PC-3 (cell line): Measurements from ENCODE around the gene CARS1. TPM values are rescaled to one million over a fixed set of nuclear protein-coding genes. Genes with fewer than 3 reads are reported as not detected.

ENCODE experiments used
- ATAC-seq: fragments of 200-7000 bp; cut with Tn5 transposase; 2 replicates; pipeline ENCODE4 v1.9.1; 2020; ENCODE audit warnings: mild to moderate bottlenecking, moderate library complexity
- BruUV-seq: library from RNA; stranded (reverse); fragments of 400-500 nt; replicated peaks from 2 replicates; lab custom pipeline; 2021; lab: Mats Ljungman, UMichigan
- CTCF ChIA-PET: fragments of 300-600 bp; sonication (Branson Sonifier 250); formaldehyde crosslinking; loops from one replicate; lab custom pipeline; 2022; ENCODE audit warnings: antibody characterized with exemption; lab: Charles Lee
- POLR2A ChIA-PET: fragments of 300-600 bp; sonication (Branson Sonifier 250); formaldehyde crosslinking; loops from one replicate; lab custom pipeline; 2022; ENCODE audit warnings: antibody characterized with exemption; ENCODE audit not compliant: unreplicated experiment; lab: Charles Lee
- DNase-seq: peaks from one replicate; pipeline ENCODE4 v3.0.0-alpha.2; 2015
- H2AFZ ChIP-seq: fragments of 300-600 bp; sonication (generic); 2 replicates; pipeline ENCODE4 v1.6.0; 2016; ENCODE audit warnings: antibody characterized with exemption, low read length
- H3F3A ChIP-seq: fragments of 300-600 bp; sonication (generic); one replicate; pipeline ENCODE4 v1.6.0; 2017; ENCODE audit warnings: antibody characterized with exemption, low read length, control low read depth, mild to moderate bottlenecking; ENCODE audit not compliant: unreplicated experiment
- H3K27ac ChIP-seq: fragments of 300-600 bp; sonication (generic); 2 replicates; pipeline ENCODE4 v1.5.1; 2016; ENCODE audit warnings: mild to moderate bottlenecking, low read length
- H3K27me3 ChIP-seq: fragments of 300-600 bp; sonication (generic); 2 replicates; pipeline ENCODE4 v1.6.1; 2016; ENCODE audit warnings: low read length, mixed read lengths
- H3K36me3 ChIP-seq: fragments of 300-600 bp; sonication (generic); 2 replicates; pipeline ENCODE4 v1.6.1; 2016; ENCODE audit warnings: low read depth, mixed run types, low read length, mixed read lengths
- H3K4me1 ChIP-seq: fragments of 300-600 bp; sonication (generic); 2 replicates; pipeline ENCODE4 v1.5.1; 2016; ENCODE audit warnings: low read length; ENCODE audit not compliant: insufficient read depth
- H3K4me2 ChIP-seq: fragments of 300-600 bp; sonication (generic); 2 replicates; pipeline ENCODE4 v1.6.0; 2016; ENCODE audit warnings: low read length
- H3K4me3 ChIP-seq: fragments of 300-600 bp; sonication (generic); 2 replicates; pipeline ENCODE4 v1.5.1; 2016; ENCODE audit warnings: mild to moderate bottlenecking, low read length, mixed read lengths
- H3K79me2 ChIP-seq: fragments of 300-600 bp; sonication (generic); 2 replicates; pipeline ENCODE4 v1.6.1; 2017; ENCODE audit warnings: low read length, mixed read lengths
- H3K9ac ChIP-seq: fragments of 300-600 bp; sonication (generic); 2 replicates; pipeline ENCODE4 v1.6.0; 2016; ENCODE audit warnings: mild to moderate bottlenecking, low read length
- H3K9me2 ChIP-seq: fragments of 300-600 bp; sonication (generic); replicated peaks from 2 replicates; pipeline ENCODE4 v1.6.1; 2016; ENCODE audit warnings: mixed run types, low read length, mixed read lengths
- H3K9me3 ChIP-seq: fragments of 300-600 bp; sonication (generic); 2 replicates; pipeline ENCODE4 v1.6.1; 2016; ENCODE audit warnings: low read length, mixed read lengths
- H4K20me1 ChIP-seq: fragments of 300-600 bp; sonication (generic); 2 replicates; pipeline ENCODE4 v1.6.1; 2016; ENCODE audit warnings: low read length, mixed read lengths
- CTCF ChIP-seq: fragments of 300-600 bp; sonication (generic); conservative IDR thresholded peaks from 2 replicates; pipeline ENCODE4 v1.5.1; 2017; ENCODE audit warnings: antibody characterized with exemption, low read depth, mild to moderate bottlenecking, low read length
- EZH2 ChIP-seq: fragments of 300-600 bp; sonication (generic); IDR thresholded peaks from one replicate; pipeline ENCODE4 v1.6.1; 2017; ENCODE audit warnings: antibody characterized with exemption, mild to moderate bottlenecking, low read length; ENCODE audit not compliant: unreplicated experiment
- EZH2phosphoT487 ChIP-seq: fragments of 300-600 bp; sonication (generic); IDR thresholded peaks from 2 replicates; pipeline ENCODE4 v1.6.1; 2018; ENCODE audit warnings: mild to moderate bottlenecking, antibody characterized with exemption, low read length, borderline replicate concordance
- intact Hi-C: fragments of 100-400 bp; cut with micrococcal nuclease; formaldehyde crosslinking; loops from 2 replicates; pipeline ENCODE4 v1.9.0; 2023
- total RNA-seq: library from RNA; depleted of rRNA; stranded (reverse); fragments of >200 nt; gene quantifications from 2 replicates; pipeline ENCODE4 v1.2.3, GENCODE V29; 2014

Gene CARS1
- total RNA-seq, 1 experiment from 2014 or later = 39.7 TPM

- H3K4me3 ChIP-seq = no peak overlapping the region
- no peak overlapping the region for H3K4me2 ChIP-seq
- TF ChIP-seq EZH2 = no peak
- no peak for TF ChIP-seq EZH2phosphoT487
- no peak for TF ChIP-seq CTCF
- BruUV-seq = no TSS peak
- H3K79me2 ChIP-seq = peaks cover 50% of the 10 kb centered on the region
- H3F3A ChIP-seq = no peaks in the 10 kb centered on the region
- H3K27me3 ChIP-seq = no peaks in the 10 kb centered on the region
- intact Hi-C loops = no loop called here
- no peaks in the 10 kb centered on the region for H3K9me3 ChIP-seq
- H3K9ac ChIP-seq = no peak overlapping the region
- ChIA-PET POLR2A (no interaction called here), CTCF (no interaction called here)
- DNase-seq (no peak), ATAC-seq (no peak)
- H3K9me2 ChIP-seq = no peaks in the 10 kb centered on the region
- no peak overlapping the region for H3K27ac ChIP-seq
- H3K4me1 ChIP-seq = peaks cover under 1% of the 10 kb centered on the region; the same call in 1 of the 2 replicates
- H4K20me1 ChIP-seq = no peaks in the 10 kb centered on the region
- H3K36me3 ChIP-seq = peaks cover 18% of the 10 kb centered on the region; the same call in 1 of the 2 replicates
- H2AFZ ChIP-seq = no peak overlapping the region
Observed at GRCh38 chr11:3043315-3043871, 13.8 kb downstream of the CARS1 start.

GRCh38 chr11:3042496-3043314 lies 14.5 kb downstream of the CARS1 start:
- no peak for TF ChIP-seq EZH2phosphoT487
- no peak for TF ChIP-seq EZH2
- TF ChIP-seq CTCF = no peak
- peaks cover 43% of the 10 kb centered on the region for H3K79me2 ChIP-seq
- peaks cover 8% of the 10 kb centered on the region for H3K4me1 ChIP-seq
- H3K27me3 ChIP-seq = no peaks in the 10 kb centered on the region
- no peaks in the 10 kb centered on the region for H3F3A ChIP-seq
- no peak overlapping the region for H3K4me3 ChIP-seq
- no peak overlapping the region for H2AFZ ChIP-seq
- H3K27ac ChIP-seq = no peak overlapping the region
- no peaks in the 10 kb centered on the region for H3K9me3 ChIP-seq
- intact Hi-C loops = no loop called here
- ChIA-PET POLR2A (no interaction called here), CTCF (no interaction called here)
- no peak overlapping the region for H3K4me2 ChIP-seq
- no peaks in the 10 kb centered on the region for H3K9me2 ChIP-seq
- ATAC-seq (no peak), DNase-seq (no peak)
- no peak overlapping the region for H3K9ac ChIP-seq
- no TSS peak for BruUV-seq
- H4K20me1 ChIP-seq = no peaks in the 10 kb centered on the region
- H3K36me3 ChIP-seq = peaks cover 18% of the 10 kb centered on the region; the same call in 1 of the 2 replicates
